Left ventricle myocardium inferior (tissue), 1 donor: ENCODE data around the gene NUDT22. TPM values are rescaled to one million over a fixed set of nuclear protein-coding genes. Genes with fewer than 3 reads are reported as not detected.

Experiments
- DNase-seq: peaks from one replicate; pipeline ENCODE4 v3.0.0-alpha.2; 2020
- H3K27ac ChIP-seq: fragments of 200-600 bp; replicated peaks from 2 replicates; pipeline ENCODE4 v1.8.0; 2021
- H3K27me3 ChIP-seq: fragments of 200-600 bp; 2 replicates; pipeline ENCODE4 v1.8.0; 2021; ENCODE audit warnings: low read depth
- H3K36me3 ChIP-seq: fragments of 200-600 bp; 2 replicates; pipeline ENCODE4 v1.8.0; 2021
- H3K4me1 ChIP-seq: fragments of 200-600 bp; 2 replicates; pipeline ENCODE4 v1.8.0; 2021
- H3K4me3 ChIP-seq: fragments of 200-600 bp; 2 replicates; pipeline ENCODE4 v1.8.0; 2021; ENCODE audit warnings: mild to moderate bottlenecking, moderate library complexity
- H3K9me3 ChIP-seq: fragments of 200-600 bp; replicated peaks from 2 replicates; pipeline ENCODE4 v1.8.0; 2021
- CTCF ChIP-seq: fragments of 200-600 bp; IDR thresholded peaks from 2 replicates; pipeline ENCODE4 v1.8.0; 2021; ENCODE audit warnings: antibody characterized with exemption, mild to moderate bottlenecking, borderline replicate concordance
- intact Hi-C: fragments of 100-400 bp; cut with micrococcal nuclease; formaldehyde crosslinking; loops from one replicate; pipeline ENCODE4 v1.11.0; 2022
- total RNA-seq: library from RNA; stranded (reverse); fragmentation: NEBNext Ultra II Directional; extraction: Animal tissue kit (Norgen Biotek cat#: 25700); gene quantifications from one replicate; pipeline ENCODE4 v1.2.1, GENCODE V29; 2021
- donor health status: DM: no; HTN: yes; CAD: no; lungs with severe emphysema.

NUDT22 gene
- total RNA-seq, 1 donor from 2014 or later = 65.2 TPM

DNA sequence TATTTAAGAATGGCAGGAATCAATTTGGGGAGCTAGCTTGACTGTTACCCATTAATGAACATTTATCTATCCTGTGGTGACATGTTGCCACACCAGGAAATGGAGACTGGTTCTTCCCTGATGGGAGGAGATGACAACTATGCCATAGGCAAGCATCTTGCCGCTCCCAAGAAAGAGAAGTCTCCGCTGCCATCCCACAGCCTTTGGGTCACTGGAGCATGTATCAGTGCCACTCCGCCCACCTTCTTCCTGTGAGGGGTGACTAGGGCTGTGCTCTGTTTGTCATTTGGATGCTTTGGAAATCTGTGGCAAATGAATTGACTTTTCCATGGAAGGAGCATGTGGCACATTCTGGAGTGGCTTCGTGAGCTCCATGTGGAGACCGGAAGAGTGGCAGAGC, 33.6 kb upstream of the NUDT22 start:
- Histone ChIP-seq H3K36me3 (peaks cover 61% of the 10 kb centered on the region), H3K27ac (no peak overlapping the region), H3K9me3 (no peaks in the 10 kb centered on the region), H3K4me3 (no peak overlapping the region), H3K4me1 (peaks cover 4% of the 10 kb centered on the region), H3K27me3 (no peaks in the 10 kb centered on the region)
- TF ChIP-seq CTCF = no peak
- no peak for DNase-seq
- intact Hi-C loops = no loop called here

DNA sequence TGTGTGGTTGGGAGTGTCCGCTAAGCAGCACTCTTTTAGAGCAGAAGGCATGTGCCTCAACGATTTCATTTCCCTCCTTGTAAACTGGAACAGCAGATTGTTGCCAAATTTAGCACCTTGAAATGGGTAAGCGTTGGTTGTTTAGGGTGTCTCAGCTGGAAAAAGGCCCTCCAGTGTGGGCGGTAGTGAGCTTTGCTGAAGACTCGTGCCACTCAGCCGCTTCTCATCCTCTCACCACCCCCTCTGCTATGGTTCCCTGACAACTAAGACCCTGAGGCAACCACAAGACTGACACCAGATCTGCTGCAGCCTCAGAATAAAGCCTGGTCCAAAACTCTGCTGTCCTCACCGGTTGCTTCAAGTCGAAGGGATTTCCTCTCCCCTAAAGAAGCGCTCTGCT, 29.4 kb upstream of the NUDT22 start:
- Histone ChIP-seq H3K27me3 (no peaks in the 10 kb centered on the region), H3K4me3 (no peak overlapping the region), H3K27ac (no peak overlapping the region), H3K4me1 (no peaks in the 10 kb centered on the region), H3K36me3 (peaks cover 93% of the 10 kb centered on the region), H3K9me3 (no peaks in the 10 kb centered on the region)
- DNase-seq = no peak
- TF ChIP-seq CTCF = no peak
- intact Hi-C loops = no loop called here

DNA sequence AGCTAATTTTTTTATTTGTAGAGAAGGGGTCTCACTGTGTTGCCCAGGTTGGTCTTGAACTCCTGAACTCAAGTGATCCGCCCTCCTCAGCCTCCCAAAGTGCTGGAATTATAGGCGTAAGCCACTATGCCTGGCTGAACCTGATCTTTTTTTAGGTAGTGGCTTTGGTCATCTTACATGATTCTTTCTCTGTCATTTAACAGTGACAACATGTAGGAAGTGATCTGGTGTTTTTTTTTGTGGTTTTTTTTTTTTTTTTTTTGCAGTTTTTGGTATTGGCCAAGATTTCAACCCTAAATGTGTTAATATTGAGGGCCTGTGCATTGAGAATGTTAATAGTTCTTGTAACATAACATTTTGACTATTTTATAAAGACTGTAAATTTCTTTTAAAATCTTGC, 27.6 kb upstream of the NUDT22 start:
- intact Hi-C loops = no loop called here
- Histone ChIP-seq H3K36me3 (peaks cover 99% of the 10 kb centered on the region), H3K9me3 (no peaks in the 10 kb centered on the region), H3K27ac (no peak overlapping the region), H3K4me3 (no peak overlapping the region), H3K27me3 (no peaks in the 10 kb centered on the region), H3K4me1 (peaks cover 8% of the 10 kb centered on the region)
- no peak for DNase-seq
- no peak for TF ChIP-seq CTCF

- Histone ChIP-seq H3K36me3 (peaks cover 98% of the 10 kb centered on the region), H3K27me3 (no peaks in the 10 kb centered on the region), H3K4me1 (peaks cover 33% of the 10 kb centered on the region), H3K27ac (no peak overlapping the region), H3K9me3 (no peaks in the 10 kb centered on the region), H3K4me3 (no peak overlapping the region)
- intact Hi-C loops = no loop called here
- no peak for TF ChIP-seq CTCF
- no peak for DNase-seq
Measured at GRCh38 chr11:64201543-64201942, 24.5 kb upstream of the NUDT22 start.

GRCh38 chr11:64202992-64203391, 23.1 kb upstream of the NUDT22 start:
- peaks cover 85% of the 10 kb centered on the region for H3K36me3 ChIP-seq

More at GRCh38 chr11:64202992-64203391, 23.1 kb upstream of the NUDT22 start:
- no peaks in the 10 kb centered on the region for H3K27me3 ChIP-seq
- DNase-seq = no peak
- H3K4me3 ChIP-seq = no peak overlapping the region
- intact Hi-C loops = no loop called here
- H3K9me3 ChIP-seq = no peaks in the 10 kb centered on the region
- H3K4me1 ChIP-seq = peaks cover 47% of the 10 kb centered on the region
- H3K27ac ChIP-seq = peak overlapping the region; percentile 34
- TF ChIP-seq CTCF = no peak
